CD4-positive, alpha-beta T cell treated with Interleukin-15 for 1 hour (primary cell): Measurements from ENCODE around the gene ADK.

ENCODE experiments used
- DNase-seq: peaks from one replicate; pipeline ENCODE4 v3.0.0-alpha.2; 2020

Gene ADK

DNA sequence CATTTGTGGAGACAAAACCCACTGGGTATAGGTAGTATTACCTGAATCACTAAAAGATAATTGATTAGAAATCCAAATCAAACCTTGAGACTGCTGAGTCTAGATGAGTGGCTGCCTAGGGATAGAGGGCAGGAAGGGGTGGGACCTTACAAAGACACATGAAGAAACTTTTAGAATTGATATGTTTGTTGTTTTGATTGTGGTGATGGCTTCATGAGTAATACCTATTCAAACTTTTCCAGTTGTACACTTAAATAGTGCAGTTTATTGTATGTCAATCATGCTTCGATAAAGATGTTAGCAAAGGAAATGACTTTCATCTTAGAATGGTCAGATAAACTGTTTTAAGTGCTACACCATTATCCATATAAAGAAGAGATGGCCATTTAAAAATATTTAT, 486.7 kb downstream of the ADK start:
- DNase-seq = no peak

- DNase-seq = no peak
These were observed 489.3 kb downstream of the ADK start for GRCh38 chr10:74640134-74640921.

DNA sequence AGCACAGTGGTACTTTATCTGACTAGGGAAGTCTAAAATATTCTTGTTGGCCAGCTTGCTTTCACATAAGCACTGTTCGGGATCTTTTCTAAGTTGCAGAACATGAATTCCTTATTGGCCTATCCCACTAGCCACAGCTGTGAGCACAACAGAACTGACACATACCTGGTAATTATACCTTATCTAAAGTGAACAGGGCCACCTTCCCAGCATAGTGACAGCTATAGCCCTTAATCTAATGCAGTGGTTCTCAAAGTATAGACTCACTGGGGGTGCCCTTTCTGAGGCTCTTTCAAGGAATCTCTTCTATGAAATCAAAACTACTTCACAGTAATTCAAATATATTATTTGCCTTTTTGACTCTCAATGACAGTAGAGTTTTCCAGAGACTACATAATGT, 490.6 kb downstream of the ADK start:
- DNase-seq = no peak

DNA sequence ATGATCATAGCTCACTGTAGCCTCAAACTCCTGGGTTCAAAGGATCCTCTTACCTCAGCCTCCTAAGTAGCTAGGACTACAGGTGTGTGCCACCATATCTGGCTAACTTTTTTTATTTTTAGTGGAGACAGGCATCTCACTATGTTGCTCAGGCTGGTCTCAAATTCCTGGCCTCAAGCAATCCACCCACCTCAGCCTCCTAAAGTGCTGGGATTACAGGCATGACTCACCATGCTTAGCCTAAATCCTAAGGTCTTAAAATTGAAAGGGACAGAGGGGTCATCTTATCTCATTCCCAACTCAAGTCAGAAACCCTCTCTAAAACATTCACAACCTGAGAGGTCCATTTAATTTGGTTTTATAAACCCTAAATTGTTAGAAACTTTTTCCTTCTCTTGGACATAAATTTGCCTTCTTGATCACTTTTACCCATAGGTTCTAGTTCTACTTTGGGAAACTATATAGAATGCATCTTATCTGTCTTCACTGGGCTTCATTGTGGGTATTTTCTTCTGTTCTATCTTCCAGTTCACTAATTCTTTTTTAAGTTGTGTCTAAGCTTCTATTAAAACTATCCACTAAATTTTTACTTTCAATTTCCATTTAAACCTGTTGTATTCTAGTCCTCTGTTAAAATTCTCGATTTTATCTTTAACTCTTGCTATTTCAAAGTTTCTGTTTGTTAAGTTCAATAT, 492.0 kb downstream of the ADK start:
- no peak for DNase-seq

- DNase-seq = no peak
These were observed 492.6 kb downstream of the ADK start for GRCh38 chr10:74643596-74643975.

DNA sequence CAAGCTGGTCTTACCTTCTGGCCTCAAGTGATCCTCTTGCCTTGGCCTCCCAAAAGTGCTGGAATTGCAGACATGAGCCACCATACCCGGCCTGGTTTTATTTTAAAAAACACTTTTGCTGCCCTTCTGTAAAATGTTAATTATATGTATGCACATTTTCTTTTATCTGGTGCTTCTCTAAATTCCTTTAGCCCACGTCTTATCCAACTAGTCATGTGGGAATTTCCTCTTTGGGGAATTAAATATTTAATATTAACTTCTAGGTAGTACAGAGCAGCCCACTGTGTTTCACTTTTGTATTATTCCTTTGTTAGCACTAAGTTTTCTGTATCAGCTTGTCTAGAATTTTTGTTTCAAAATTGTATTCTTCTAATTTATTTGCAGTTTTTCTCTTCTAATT, 493.7 kb downstream of the ADK start:
- DNase-seq = no peak

DNA sequence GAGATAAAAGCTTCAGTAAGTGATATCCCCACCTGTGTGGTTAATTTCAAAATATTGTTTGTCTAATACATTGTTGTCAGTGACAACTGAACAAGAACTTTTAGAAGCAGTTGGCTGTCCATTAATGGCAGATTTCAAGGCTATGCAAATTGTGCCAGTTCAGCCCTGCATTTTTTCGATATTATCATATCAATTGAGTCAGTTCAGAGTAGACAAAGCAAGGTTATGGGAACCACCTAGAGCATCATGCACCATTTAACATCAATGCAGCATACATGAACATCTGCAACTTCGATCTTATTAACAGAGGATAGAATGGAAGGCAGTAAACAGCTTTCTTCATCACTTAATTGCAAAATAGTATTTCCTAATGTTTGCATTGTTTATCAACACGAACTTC, 494.7 kb downstream of the ADK start:
- DNase-seq = no peak

DNA sequence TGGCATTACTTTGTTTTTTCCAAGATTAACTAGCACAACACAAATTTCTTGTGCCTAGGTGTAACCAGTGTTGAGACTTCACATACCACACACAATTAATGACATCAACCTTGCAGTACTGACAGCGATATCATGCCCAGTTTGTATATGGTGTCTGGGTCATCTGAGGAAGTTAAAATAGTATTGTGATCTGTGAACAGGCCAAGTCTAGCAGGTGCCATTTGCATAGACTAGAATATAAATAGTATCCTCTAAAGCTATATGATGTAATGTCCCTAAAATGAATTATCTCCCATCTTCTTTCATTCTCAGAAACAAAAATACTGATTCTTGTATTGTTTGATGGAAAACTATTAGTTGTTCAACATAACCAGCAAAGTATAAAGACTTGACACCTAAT, 499.6 kb downstream of the ADK start:
- no peak for DNase-seq

GRCh38 chr10:74651565-74651964, 500.5 kb downstream of the ADK start:
- no peak for DNase-seq

- no peak for DNase-seq
These were observed 501.6 kb downstream of the ADK start for GRCh38 chr10:74652664-74653063.

- DNase-seq = no peak
These were observed 507.5 kb downstream of the ADK start for GRCh38 chr10:74658511-74658910.

DNA sequence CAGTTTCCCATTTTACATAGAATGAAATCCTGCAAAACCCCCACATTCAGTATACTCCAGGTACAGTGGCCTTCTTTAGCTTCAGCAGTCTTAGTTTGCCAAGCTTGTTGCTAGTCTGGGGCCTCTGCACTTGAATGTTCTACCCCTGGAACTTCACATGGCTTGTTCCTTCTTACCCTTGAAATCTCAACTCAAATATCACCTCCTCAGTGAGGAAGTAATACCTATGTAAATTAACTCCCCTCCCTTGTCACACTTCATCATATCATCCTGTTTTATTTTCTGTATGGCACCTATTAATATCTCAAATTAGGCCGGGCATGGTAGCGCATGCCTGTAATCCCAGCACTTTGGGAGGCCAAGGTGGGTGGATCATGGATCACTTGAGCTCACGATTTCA, 511.6 kb downstream of the ADK start:
- no peak for DNase-seq

GRCh38 chr10:74669210-74669609, 518.2 kb downstream of the ADK start:
- DNase-seq = no peak

GRCh38 chr10:74671716-74672115, 520.7 kb downstream of the ADK start:
- no peak for DNase-seq

- no peak for DNase-seq
These were observed 521.6 kb downstream of the ADK start for GRCh38 chr10:74672430-74673165.

DNA sequence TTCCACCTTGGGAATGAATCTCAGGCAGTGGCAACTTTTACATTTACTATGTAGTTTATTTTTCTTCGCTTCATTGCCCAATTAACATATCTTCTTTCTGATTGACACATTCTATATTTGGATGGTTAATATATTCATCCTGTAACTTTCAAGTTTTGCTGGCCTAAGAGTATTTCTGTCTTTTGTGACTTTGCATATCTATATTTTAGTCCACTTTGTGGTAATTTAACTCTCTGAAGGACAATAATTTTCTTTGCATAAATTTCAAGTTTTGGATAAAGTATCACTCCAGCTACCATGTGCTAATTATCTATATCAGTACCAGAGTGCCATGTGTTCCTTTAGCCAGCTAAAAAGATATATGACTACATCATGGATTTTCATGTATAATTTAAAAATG, 523.9 kb downstream of the ADK start:
- no peak for DNase-seq

DNA sequence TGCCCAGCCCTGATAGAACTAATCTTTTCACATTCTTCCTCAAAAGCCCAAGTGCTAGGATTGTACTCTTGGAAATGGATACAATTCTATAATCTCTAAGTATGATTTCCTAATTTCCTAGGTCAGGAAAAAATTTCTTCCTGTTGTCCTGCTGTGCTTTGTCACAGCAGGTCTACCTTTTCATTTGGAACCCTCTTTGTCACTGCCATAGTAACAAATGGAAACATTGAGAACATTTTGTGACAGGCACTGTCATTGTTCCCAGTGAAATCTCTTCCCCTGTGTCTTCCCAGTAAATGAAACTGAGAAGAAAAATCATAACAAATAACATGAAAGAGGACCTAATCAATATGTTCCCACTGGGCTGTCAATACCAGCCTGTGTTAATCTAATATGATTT, 524.5 kb downstream of the ADK start:
- DNase-seq = no peak

DNA sequence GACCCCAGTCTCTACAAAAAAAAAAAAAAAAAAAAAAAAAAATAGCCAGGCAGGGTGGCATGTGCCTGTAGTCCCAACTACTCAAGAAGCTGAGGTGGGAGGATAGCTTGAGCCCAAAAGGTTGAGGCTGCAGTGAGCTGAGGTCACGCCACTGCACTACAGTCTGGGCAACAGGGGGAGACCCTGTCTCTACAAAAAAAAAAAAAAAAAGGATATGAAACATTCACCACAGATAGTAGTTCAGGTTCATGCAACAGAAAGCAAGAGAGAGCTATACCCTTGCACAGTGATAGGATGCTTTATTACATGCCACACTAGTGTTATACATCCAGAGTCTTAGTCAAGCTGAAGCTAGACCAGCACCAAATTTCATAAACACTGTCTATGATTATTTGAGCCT, 526.9 kb downstream of the ADK start:
- DNase-seq = no peak

DNA sequence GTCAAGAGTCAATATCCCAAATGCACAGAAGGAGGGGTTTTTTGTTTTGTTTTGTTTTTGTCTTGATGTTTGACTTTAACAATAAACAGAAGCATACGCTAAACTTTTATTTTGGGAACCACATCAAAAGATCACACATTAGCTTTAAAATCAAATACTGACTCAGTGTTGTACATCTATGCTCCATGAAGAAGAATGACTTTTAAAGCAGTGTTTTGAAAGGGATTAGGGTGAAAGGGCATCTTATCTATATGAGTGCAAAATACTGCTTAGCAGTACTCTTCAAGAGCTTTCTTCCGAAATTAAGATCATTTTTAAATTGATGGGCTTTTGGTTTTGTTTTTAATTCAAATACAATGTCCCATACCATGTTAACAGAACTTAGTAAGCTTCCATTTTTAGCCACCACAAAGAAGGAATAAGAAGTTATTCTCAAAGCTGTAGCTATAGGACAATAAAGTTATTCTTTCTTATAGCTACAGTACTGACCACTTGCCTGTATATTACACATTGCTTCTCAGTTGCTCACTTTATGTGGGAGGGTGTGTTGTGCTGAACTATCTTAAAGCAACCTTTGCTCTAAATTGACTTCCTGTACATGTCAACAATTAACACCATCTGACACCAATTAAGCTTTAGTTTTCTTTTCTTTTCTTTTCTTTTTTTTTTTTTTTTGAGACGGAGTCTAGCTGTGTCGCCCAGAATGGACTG, 531.1 kb downstream of the ADK start:
- no peak for DNase-seq

- no peak for DNase-seq
These were observed 532.0 kb downstream of the ADK start for GRCh38 chr10:74683067-74683466.

- DNase-seq = no peak
These were observed 532.8 kb downstream of the ADK start for GRCh38 chr10:74683621-74684364.

DNA sequence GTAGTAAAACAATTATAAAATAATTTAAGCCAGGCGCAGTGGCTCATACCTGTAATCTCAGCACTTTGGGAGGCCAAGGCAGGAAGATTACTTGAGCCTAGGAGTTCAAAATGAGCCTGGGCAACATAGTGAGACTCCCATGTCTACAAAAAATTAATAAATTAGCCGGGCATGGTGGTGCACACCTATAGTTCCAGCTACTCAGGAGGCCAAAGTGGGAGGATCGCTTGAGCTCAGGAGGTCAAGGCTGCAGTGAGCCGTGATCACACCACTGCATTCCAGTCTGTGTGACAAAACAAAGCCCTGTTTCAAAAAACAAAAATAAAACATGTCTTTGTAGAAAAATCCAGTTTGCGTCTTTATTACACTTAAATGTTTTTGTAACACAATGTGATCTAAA, 533.4 kb downstream of the ADK start:
- DNase-seq = no peak

- no peak for DNase-seq
These were observed 534.5 kb downstream of the ADK start for GRCh38 chr10:74685564-74685963.
